PFSK-1 (cell line): ENCODE measurements around the gene KIF26B.

Source experiments
- FOXP2 ChIP-seq: optimal IDR thresholded peaks from 2 replicates; pipeline ENCODE3; 2011; ENCODE audit warnings: borderline replicate concordance, control low read depth, inconsistent platforms; ENCODE audit not compliant: insufficient read depth; ENCODE audit errors: extremely low read length, extremely low read depth
- POLR2AphosphoS5 ChIP-seq: IDR thresholded peaks from 2 replicates; pipeline ENCODE4 v1.6.1; 2012; ENCODE audit warnings: low read depth, mild to moderate bottlenecking, control low read depth, low read length, moderate library complexity
- REST ChIP-seq, 2 experiments: IDR thresholded peaks; 2 replicates each; pipeline versions ENCODE4 v1.6.1 to v1.8.0; 2011 to 2012; ENCODE audit warnings: low read depth in 2 of 2, low read length in 2 of 2, control low read depth in 1 of 2, inconsistent platforms in 1 of 2, mild to moderate bottlenecking in 1 of 2, moderate library complexity in 1 of 2; ENCODE audit not compliant: insufficient read depth in 1 of 2
- SIN3A ChIP-seq: IDR thresholded peaks from 2 replicates; pipeline ENCODE4 v1.6.1; 2012; ENCODE audit warnings: mild to moderate bottlenecking, low read length, moderate library complexity, borderline replicate concordance; ENCODE audit not compliant: insufficient read depth
- TAF1 ChIP-seq: IDR thresholded peaks from 2 replicates; pipeline ENCODE4 v1.6.1; 2012; ENCODE audit warnings: low read length, control low read depth, borderline replicate concordance; ENCODE audit not compliant: insufficient read depth

Gene KIF26B

GRCh38 chr1:245469006-245469405 lies 314.2 kb downstream of the KIF26B start:
- no peak for TF ChIP-seq REST (IDR thresholded peaks at IDR 0.05; ENCODE audit: insufficient read depth in 1 of 2, low read depth in 2 of 2, low read length in 2 of 2)
- no peak for TF ChIP-seq FOXP2
- no peak for TF ChIP-seq POLR2AphosphoS5
- TF ChIP-seq SIN3A = no peak
- TF ChIP-seq TAF1 = no peak

- no peak for TF ChIP-seq POLR2AphosphoS5
- TF ChIP-seq TAF1 = no peak
- TF ChIP-seq FOXP2 = no peak
- no peak for TF ChIP-seq REST (IDR thresholded peaks at IDR 0.05; ENCODE audit: insufficient read depth in 1 of 2, low read depth in 2 of 2, low read length in 2 of 2)
- no peak for TF ChIP-seq SIN3A
Measured at GRCh38 chr1:245469734-245470133, 314.9 kb downstream of the KIF26B start.

- TF ChIP-seq POLR2AphosphoS5 (no peak), TAF1 (no peak), SIN3A (no peak), FOXP2 (no peak), REST (IDR thresholded peaks at IDR 0.05; ENCODE audit: insufficient read depth in 1 of 2, low read depth in 2 of 2, low read length in 2 of 2) (no peak)
Measured at GRCh38 chr1:245475126-245475525, 320.3 kb downstream of the KIF26B start.

GRCh38 chr1:245475961-245476516 lies 321.3 kb downstream of the KIF26B start:
- TF ChIP-seq POLR2AphosphoS5 (no peak), SIN3A (no peak), REST (IDR thresholded peaks at IDR 0.05; ENCODE audit: insufficient read depth in 1 of 2, low read depth in 2 of 2, low read length in 2 of 2) (no peak), TAF1 (no peak), FOXP2 (no peak)
